ENCODE measurements around the gene SLC25A26.

Gene SLC25A26

GRCh38 chr3:66181764-66182163, 39.0 kb upstream of the SLC25A26 start:
- TF ChIP-seq CTCF (IDR thresholded peaks at IDR 0.05), result no peak
- Mint-ChIP-seq H3K36me3 (ENCODE audit: low read depth) (no peaks in the 10 kb centered on the region), H3K4me1 (peaks cover 8% of the 10 kb centered on the region), H3K27me3 (ENCODE audit: low read depth, poor library complexity) (peaks cover 29% of the 10 kb centered on the region), H3K4me3 (no peak overlapping the region), H3K27ac (no peak overlapping the region), H3K9me3 (no peaks in the 10 kb centered on the region)
- DNase-seq, result no peak

GRCh38 chr3:66182246-66182645, 38.6 kb upstream of the SLC25A26 start:
- no peak overlapping the region for H3K4me3 Mint-ChIP-seq
- no peaks in the 10 kb centered on the region for H3K9me3 Mint-ChIP-seq
- H3K4me1 Mint-ChIP-seq, result peaks cover 8% of the 10 kb centered on the region
- no peak for DNase-seq
- peaks cover 34% of the 10 kb centered on the region for H3K27me3 Mint-ChIP-seq (ENCODE audit: low read depth, poor library complexity)
- H3K27ac Mint-ChIP-seq, result no peak overlapping the region
- no peak for TF ChIP-seq CTCF (IDR thresholded peaks at IDR 0.05)
- H3K36me3 Mint-ChIP-seq (ENCODE audit: low read depth), result no peaks in the 10 kb centered on the region

- Mint-ChIP-seq H3K36me3 (ENCODE audit: low read depth) (no peaks in the 10 kb centered on the region), H3K9me3 (peaks cover 6% of the 10 kb centered on the region), H3K27me3 (ENCODE audit: low read depth, poor library complexity) (peaks cover 38% of the 10 kb centered on the region), H3K4me1 (no peaks in the 10 kb centered on the region), H3K27ac (no peak overlapping the region), H3K4me3 (no peak overlapping the region)
- TF ChIP-seq CTCF (IDR thresholded peaks at IDR 0.05), result no peak
- DNase-seq, result no peak
Observed at GRCh38 chr3:66186545-66186944, 34.3 kb upstream of the SLC25A26 start.

GRCh38 chr3:66195347-66195783, 25.4 kb upstream of the SLC25A26 start:
- peak; percentile 53 for DNase-seq
- no peaks in the 10 kb centered on the region for H3K9me3 Mint-ChIP-seq
- no peaks in the 10 kb centered on the region for H3K4me1 Mint-ChIP-seq
- peaks cover 29% of the 10 kb centered on the region for H3K27me3 Mint-ChIP-seq (ENCODE audit: low read depth, poor library complexity)
- H3K4me3 Mint-ChIP-seq, result peak overlapping the region; percentile 47
- no peaks in the 10 kb centered on the region for H3K36me3 Mint-ChIP-seq (ENCODE audit: low read depth)
- H3K27ac Mint-ChIP-seq, result no peak overlapping the region
- no peak for TF ChIP-seq CTCF (IDR thresholded peaks at IDR 0.05)

GRCh38 chr3:66196633-66197032, 24.2 kb upstream of the SLC25A26 start:
- no peak for TF ChIP-seq CTCF (IDR thresholded peaks at IDR 0.05)
- H3K27ac Mint-ChIP-seq, result no peak overlapping the region
- H3K4me1 Mint-ChIP-seq, result no peaks in the 10 kb centered on the region
- no peaks in the 10 kb centered on the region for H3K9me3 Mint-ChIP-seq
- H3K27me3 Mint-ChIP-seq (ENCODE audit: low read depth, poor library complexity), result peaks cover 26% of the 10 kb centered on the region
- H3K4me3 Mint-ChIP-seq, result no peak overlapping the region
- DNase-seq, result no peak
- no peaks in the 10 kb centered on the region for H3K36me3 Mint-ChIP-seq (ENCODE audit: low read depth)

- Mint-ChIP-seq H3K4me3 (no peak overlapping the region), H3K4me1 (no peaks in the 10 kb centered on the region), H3K27ac (no peak overlapping the region), H3K27me3 (ENCODE audit: low read depth, poor library complexity) (peaks cover 26% of the 10 kb centered on the region), H3K36me3 (ENCODE audit: low read depth) (no peaks in the 10 kb centered on the region), H3K9me3 (no peaks in the 10 kb centered on the region)
- no peak for DNase-seq
- no peak for TF ChIP-seq CTCF (IDR thresholded peaks at IDR 0.05)
Observed at GRCh38 chr3:66198437-66199088, 22.2 kb upstream of the SLC25A26 start.
